AG04449 (cell line): ENCODE results near the gene CBX5.

ENCODE experiments used
- CTCF ChIA-PET: fragments of 350-600 bp; formaldehyde crosslinking; extraction: SDS; loops from one replicate; lab custom pipeline; 2021; ENCODE audit warnings: antibody characterized with exemption; lab: Yijun Ruan, JAX
- POLR2A ChIA-PET: fragments of 400-600, 350-600 bp; formaldehyde crosslinking; extraction: SDS; loops from one replicate; lab custom pipeline; 2020; ENCODE audit warnings: antibody characterized with exemption, inconsistent platforms; lab: Yijun Ruan, JAX
- DNase-seq: peaks from one replicate; pipeline ENCODE4 v3.0.0-alpha.2; 2010; ENCODE audit warnings: low read depth, low spot score
- H3K4me3 ChIP-seq: 2 replicates; pipeline ENCODE4 v1.5.1; 2011; ENCODE audit warnings: low read depth, mild to moderate bottlenecking, control low read depth, low read length
- CTCF ChIP-seq: IDR thresholded peaks from one replicate; pipeline ENCODE4 v1.5.1; 2011; ENCODE audit warnings: mild to moderate bottlenecking, moderate library complexity, low read length, control low read depth, inconsistent platforms; ENCODE audit not compliant: insufficient read depth; ENCODE audit errors: missing control alignments

The CBX5 gene

DNA sequence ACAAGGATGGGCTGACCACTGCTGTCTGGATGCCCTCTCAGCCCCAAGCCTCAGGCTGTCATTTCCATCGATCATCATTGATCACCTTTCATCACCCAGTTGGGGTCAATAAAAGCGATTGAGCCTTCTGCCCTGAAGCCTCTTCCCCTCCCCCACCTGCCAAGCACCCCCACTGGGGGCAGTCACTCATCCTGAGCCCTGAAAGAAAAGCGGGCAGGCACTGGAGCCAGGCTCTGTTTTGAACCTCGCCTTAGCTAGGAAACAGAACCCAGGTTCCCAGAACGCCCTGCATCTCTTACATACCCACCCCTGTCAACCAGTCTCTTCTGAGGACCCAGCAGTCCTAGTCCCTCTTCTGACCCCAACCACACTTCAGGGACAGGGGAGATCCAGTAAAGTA, 96.9 kb downstream of the CBX5 start:
- H3K4me3 ChIP-seq = no peak overlapping the region
- no peak for DNase-seq
- CTCF ChIA-PET = interaction anchor here (0.6 kb wide), 1 partner anchor 149 kb away, joined by 3 read pairs; no protein-coding TSS in a partner anchor
- POLR2A ChIA-PET = no interaction called here
- TF ChIP-seq CTCF = no peak

DNA sequence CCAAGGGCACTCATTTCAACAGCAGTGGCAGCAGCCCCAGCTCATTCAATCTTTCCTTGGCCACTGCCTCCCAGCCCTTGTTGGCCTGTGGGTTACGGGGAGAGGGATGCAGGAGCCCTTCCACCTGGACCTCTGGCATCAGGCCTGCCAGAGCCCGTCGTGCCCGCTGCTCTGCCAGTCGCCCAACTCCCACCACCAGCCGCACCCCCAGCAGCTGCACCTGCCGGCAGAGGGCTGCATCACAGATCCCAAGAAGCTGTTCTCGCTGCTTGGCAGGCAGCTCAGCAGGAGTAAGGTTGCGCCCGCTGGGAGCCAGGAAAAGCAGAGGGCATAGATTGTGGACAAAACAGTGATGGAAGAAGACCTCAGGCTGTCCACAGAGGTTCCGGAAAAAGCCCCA, 97.8 kb downstream of the CBX5 start:
- DNase-seq = no peak
- no peak overlapping the region for H3K4me3 ChIP-seq
- ChIA-PET CTCF (no interaction called here), POLR2A (no interaction called here)
- no peak for TF ChIP-seq CTCF
